HUES64 (cell line): ENCODE measurements around the gene EDAR.

Experiments
- H3K27ac ChIP-seq: 2 replicates; pipeline ENCODE4 v1.7.0; 2013; ENCODE audit warnings: low read depth, low read length, inconsistent platforms
- H3K27me3 ChIP-seq: 2 replicates; pipeline ENCODE4 v1.6.1; 2013; ENCODE audit warnings: mild to moderate bottlenecking, low read length; ENCODE audit not compliant: insufficient read depth
- H3K36me3 ChIP-seq: 2 replicates; pipeline ENCODE4 v1.6.1; 2013; ENCODE audit warnings: mild to moderate bottlenecking, low read length; ENCODE audit not compliant: insufficient read depth
- H3K4me1 ChIP-seq: 2 replicates; pipeline ENCODE4 v1.6.1; 2013; ENCODE audit warnings: mild to moderate bottlenecking, low read length, moderate library complexity; ENCODE audit not compliant: insufficient read depth
- H3K4me3 ChIP-seq: 2 replicates; pipeline ENCODE4 v1.5.1; 2013; ENCODE audit warnings: mild to moderate bottlenecking, low read length, moderate library complexity
- H3K9ac ChIP-seq: 2 replicates; pipeline ENCODE4 v1.6.1; 2013; ENCODE audit warnings: mild to moderate bottlenecking, low read depth, low read length
- H3K9me3 ChIP-seq: 2 replicates; pipeline ENCODE4 v1.6.1; 2013; ENCODE audit warnings: low read depth, low read length; ENCODE audit not compliant: insufficient read depth
- WGBS: fragments of 150-250, 120-280 bp; methylation state at CpG from one replicate; pipeline ENCODE4 v1.1.7; 2013; ENCODE audit warnings: missing lambda C conversion rate; 5-methylcytosine and 5-hydroxymethylcytosine counted together

Gene EDAR

DNA sequence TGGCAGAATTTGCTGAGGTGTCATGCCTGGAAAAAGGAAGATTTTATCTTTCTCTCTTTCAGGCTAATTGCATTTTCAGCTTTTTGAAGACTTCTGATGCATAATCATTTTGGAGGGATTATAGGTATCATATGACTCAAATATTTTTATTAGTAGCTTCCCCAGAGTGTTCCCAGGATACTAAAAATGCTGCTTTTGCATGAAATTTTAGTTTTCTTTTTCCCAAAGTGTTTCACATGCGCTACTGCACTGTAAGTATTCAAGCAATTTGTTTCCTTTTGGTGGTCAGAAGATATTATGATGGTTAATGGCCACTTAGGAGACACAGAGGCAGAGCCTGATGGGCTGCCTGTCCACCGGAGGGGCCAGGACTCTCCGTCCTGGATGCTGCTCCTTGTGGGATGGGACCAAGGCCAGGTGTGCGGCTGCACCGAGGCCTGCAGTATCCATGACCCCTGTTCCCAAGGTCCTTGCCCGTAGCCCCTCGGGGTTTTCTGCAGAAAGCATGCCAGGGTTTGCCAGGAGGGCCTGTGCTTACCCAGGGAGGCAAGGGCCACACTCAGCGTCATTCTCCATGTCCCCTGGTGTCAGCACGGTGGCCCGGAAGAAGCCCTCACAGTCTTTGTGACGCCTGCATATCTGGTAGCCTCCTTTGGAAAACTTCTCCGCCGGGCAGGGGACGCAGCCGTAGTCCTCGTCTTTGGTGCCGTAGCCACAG, 60.2 kb downstream of the EDAR start:
- Histone ChIP-seq H3K36me3 (no peaks in the 10 kb centered on the region), H3K4me1 (peaks cover 8% of the 10 kb centered on the region; the same call in 1 of the 2 replicates), H3K27ac (no peak overlapping the region), H3K27me3 (no peaks in the 10 kb centered on the region), H3K4me3 (no peak overlapping the region), H3K9ac (no peak overlapping the region), H3K9me3 (no peaks in the 10 kb centered on the region)
- 93% methylated on average over 17 of the region's 17 CpGs for WGBS

GRCh38 chr2:108927936-108928659, 60.9 kb downstream of the EDAR start:
- Histone ChIP-seq H3K9me3 (no peaks in the 10 kb centered on the region), H3K9ac (no peak overlapping the region), H3K27me3 (no peaks in the 10 kb centered on the region), H3K4me1 (peaks cover 2% of the 10 kb centered on the region; the same call in 1 of the 2 replicates), H3K27ac (no peak overlapping the region), H3K36me3 (no peaks in the 10 kb centered on the region), H3K4me3 (no peak overlapping the region)
- 82% methylated on average over 8 of the region's 8 CpGs for WGBS

- no peak overlapping the region for H3K4me3 ChIP-seq
- H3K27ac ChIP-seq, result no peak overlapping the region
- H3K9ac ChIP-seq, result no peak overlapping the region
- no peaks in the 10 kb centered on the region for H3K36me3 ChIP-seq
- WGBS, result 88% methylated on average over 7 of the region's 7 CpGs
- H3K9me3 ChIP-seq, result no peaks in the 10 kb centered on the region
- H3K27me3 ChIP-seq, result no peaks in the 10 kb centered on the region
- H3K4me1 ChIP-seq, result no peaks in the 10 kb centered on the region
Observed at GRCh38 chr2:108927405-108927804, 61.6 kb downstream of the EDAR start.

DNA sequence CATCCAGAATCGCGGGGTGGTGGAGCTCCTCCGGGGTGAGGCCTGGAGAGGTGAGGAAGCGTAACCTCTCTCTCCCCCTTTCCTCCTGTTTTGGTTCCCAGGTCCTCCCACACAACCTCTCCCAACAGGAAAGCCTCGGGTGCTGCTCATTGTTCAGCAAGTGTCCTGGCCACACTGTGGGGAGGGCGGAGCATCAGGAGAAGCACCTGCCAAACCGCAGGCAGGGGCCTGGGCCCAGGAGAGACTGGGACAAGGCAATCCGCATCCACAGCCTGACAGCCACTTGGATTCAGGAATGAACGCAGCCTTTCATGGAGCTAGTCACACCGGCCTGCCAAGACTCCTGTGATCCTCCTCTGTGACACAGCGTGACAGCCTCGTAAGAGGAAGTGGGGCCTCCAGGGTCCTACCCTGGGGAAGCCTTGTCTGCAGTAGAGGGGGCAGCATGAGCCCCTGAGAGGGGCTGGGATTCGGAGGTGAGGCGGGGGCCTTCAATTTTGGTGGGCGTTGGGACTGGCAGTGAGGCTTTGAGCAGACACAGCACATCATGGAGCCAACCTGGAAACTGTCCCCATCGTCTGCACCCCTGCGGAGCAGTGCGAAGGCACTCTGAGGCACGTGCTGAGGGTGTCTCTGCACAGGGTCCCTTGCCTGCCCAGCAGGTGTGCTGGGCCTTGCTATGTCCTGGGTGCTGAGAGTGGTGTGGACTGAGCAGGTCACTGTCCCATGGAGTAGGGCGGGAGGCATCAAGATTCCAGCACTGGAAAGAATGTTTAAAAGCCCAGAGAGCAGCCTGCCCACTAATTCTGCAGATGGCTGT, 62.2 kb downstream of the EDAR start:
- Histone ChIP-seq H3K4me1 (no peaks in the 10 kb centered on the region), H3K9ac (no peak overlapping the region), H3K27me3 (no peaks in the 10 kb centered on the region), H3K27ac (no peak overlapping the region), H3K4me3 (no peak overlapping the region), H3K9me3 (no peaks in the 10 kb centered on the region), H3K36me3 (no peaks in the 10 kb centered on the region)
- WGBS, result 84% methylated on average over 20 of the region's 20 CpGs

- Histone ChIP-seq H3K9me3 (no peaks in the 10 kb centered on the region), H3K27ac (no peak overlapping the region), H3K4me3 (no peak overlapping the region), H3K27me3 (no peaks in the 10 kb centered on the region), H3K9ac (no peak overlapping the region), H3K36me3 (no peaks in the 10 kb centered on the region), H3K4me1 (no peaks in the 10 kb centered on the region)
- WGBS, result 94% methylated on average over 8 of the region's 8 CpGs
Observed at GRCh38 chr2:108925735-108926134, 63.3 kb downstream of the EDAR start.

DNA sequence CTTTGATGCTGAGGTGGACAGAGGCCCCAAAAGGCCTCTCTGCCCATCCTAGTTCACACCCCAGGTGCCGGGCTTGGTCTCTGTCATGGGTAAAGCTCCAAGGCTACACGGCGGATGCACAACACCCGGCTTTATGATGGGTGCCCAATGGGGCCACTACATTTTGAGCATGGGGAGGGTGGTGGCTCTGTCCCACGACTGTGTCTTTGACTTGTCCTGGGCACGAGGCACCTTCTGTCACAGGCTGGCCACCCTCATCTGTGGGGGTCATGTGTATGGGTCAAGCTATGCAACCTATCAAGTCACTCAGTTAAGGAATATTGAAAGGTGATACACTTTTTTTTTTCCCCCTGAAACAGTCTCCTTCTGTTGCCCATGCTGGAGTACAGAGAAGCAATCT, 63.7 kb downstream of the EDAR start:
- WGBS, result 95% methylated on average over 6 of the region's 6 CpGs

DNA sequence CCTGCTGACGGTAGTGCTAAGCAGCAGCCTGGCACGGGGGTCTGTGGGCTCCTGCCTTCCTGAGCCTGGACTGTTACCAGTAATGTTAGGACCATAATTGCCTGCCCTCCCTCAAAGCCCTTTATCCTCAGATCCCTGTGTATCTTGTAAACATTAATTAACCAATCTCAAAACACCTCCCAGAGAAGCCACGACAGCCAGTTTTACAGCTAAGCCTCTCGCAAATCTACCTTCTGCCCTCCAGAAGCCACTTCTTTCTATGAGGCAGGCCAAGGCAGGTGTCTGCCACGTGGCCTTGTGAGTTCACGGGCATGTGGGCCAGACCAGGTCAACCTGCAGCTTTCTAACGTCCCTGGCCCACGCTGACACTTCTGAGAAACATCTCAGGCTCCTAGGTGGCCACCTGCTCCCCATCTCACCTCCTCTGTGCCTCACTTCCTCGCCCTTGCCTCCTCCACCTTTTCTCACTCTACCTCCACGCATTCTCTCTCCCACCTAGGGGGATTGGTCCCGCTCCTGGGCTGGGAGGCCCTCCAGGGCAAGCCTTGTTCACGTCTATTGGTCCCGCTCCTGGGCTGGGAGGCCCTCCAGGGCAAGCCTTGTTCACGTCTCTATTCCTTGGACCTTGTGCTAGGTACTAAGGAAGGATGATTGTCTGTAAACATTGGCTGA, 64.3 kb downstream of the EDAR start:
- no peak overlapping the region for H3K27ac ChIP-seq
- H3K9ac ChIP-seq, result no peak overlapping the region
- 91% methylated on average over 14 of the region's 14 CpGs for WGBS
- H3K36me3 ChIP-seq, result no peaks in the 10 kb centered on the region
- no peak overlapping the region for H3K4me3 ChIP-seq
- H3K27me3 ChIP-seq, result no peaks in the 10 kb centered on the region
- H3K9me3 ChIP-seq, result no peaks in the 10 kb centered on the region
- H3K4me1 ChIP-seq, result no peaks in the 10 kb centered on the region

More for the DNA sequence above, 63.7 kb downstream of the EDAR start:
- no peak overlapping the region for H3K27ac ChIP-seq
- no peaks in the 10 kb centered on the region for H3K9me3 ChIP-seq
- H3K9ac ChIP-seq, result no peak overlapping the region
- H3K27me3 ChIP-seq, result no peaks in the 10 kb centered on the region
- H3K36me3 ChIP-seq, result no peaks in the 10 kb centered on the region
- H3K4me1 ChIP-seq, result no peaks in the 10 kb centered on the region
- H3K4me3 ChIP-seq, result no peak overlapping the region

DNA sequence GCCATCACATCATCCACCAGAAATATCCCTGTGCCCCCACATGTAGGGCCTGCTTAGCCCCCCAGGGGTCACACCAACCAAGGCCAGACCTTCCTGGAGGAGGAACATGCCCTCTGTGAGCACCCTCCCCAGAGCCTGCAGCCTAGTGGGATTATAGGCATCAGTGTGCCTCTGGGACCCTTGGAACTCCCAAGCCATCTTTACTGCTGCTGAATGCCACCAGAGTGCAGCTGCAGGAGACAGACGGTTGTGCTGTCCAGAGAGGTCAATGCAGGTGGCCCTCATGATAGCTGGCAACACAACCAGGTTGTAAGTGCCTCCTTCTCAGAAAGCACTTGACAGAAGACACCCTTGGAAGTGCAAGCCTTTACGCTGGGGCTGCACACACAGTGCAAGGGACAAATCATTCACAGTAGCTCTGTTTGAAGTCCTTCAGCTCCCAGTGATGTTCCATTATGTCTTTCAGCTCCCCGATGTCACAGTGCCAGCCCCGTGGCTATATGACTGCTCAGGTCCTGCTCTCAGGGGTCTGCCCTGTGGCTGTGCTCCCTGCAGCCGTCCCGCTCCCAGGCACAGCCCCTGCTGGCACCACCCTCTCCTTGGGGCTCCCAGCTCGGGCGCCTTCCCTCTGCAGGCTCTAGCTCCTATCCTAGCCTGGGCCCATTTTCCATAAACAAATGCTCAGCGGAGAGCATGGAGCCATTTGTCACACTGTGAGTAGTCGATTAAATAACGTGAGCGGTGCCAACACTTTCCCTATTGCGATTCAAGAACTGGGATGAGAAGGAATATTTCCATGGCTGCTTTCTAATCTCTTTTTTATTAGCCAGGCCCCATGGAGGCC, 65.1 kb downstream of the EDAR start:
- Histone ChIP-seq H3K9ac (no peak overlapping the region), H3K27me3 (no peaks in the 10 kb centered on the region), H3K36me3 (no peaks in the 10 kb centered on the region), H3K4me1 (no peaks in the 10 kb centered on the region), H3K4me3 (no peak overlapping the region), H3K27ac (no peak overlapping the region), H3K9me3 (no peaks in the 10 kb centered on the region)
- WGBS, result 95% methylated on average over 13 of the region's 13 CpGs

- Histone ChIP-seq H3K9me3 (no peaks in the 10 kb centered on the region), H3K9ac (no peak overlapping the region), H3K36me3 (no peaks in the 10 kb centered on the region), H3K27me3 (no peaks in the 10 kb centered on the region), H3K27ac (no peak overlapping the region), H3K4me1 (no peaks in the 10 kb centered on the region), H3K4me3 (no peak overlapping the region)
- 91% methylated on average over 12 of the region's 12 CpGs for WGBS
Observed at GRCh38 chr2:108923019-108923700, 65.9 kb downstream of the EDAR start.
